Liver (tissue), 9 donors: ENCODE results near the gene EHBP1. TPM values are rescaled to one million over a fixed set of nuclear protein-coding genes. Genes with fewer than 3 reads are reported as not detected.
A peak's percentile ranks its signal among the peaks of the same experiment; 100 is the strongest.

Experiments used
- DNase-seq: peaks from one replicate; pipeline ENCODE4 v3.0.0-alpha.2; 2017; ENCODE audit warnings: low spot score
- H3K27ac ChIP-seq, 2 donors: one replicate each; pipeline ENCODE4 v1.7.0; 2013; ENCODE audit warnings: inconsistent platforms in 2 of 2, low read length in 2 of 2, control low read depth in 1 of 2, low read depth in 1 of 2, mild to moderate bottlenecking in 1 of 2
- H3K27me3 ChIP-seq, 4 donors: one replicate each; pipeline versions ENCODE4 v1.6.1 to v1.7.0; 2013; ENCODE audit warnings: low read length in 3 of 4, inconsistent platforms in 1 of 4, mild to moderate bottlenecking in 1 of 4, moderate library complexity in 1 of 4; ENCODE audit not compliant: control insufficient read depth in 4 of 4, insufficient read depth in 4 of 4
- H3K36me3 ChIP-seq, 4 donors: one replicate each; pipeline versions ENCODE4 v1.6.1 to v1.7.0; 2013; ENCODE audit warnings: low read length in 3 of 4, mild to moderate bottlenecking in 3 of 4, low read depth in 1 of 4, moderate library complexity in 1 of 4; ENCODE audit not compliant: control insufficient read depth in 4 of 4, insufficient read depth in 3 of 4
- H3K4me1 ChIP-seq, 4 donors: one replicate each; pipeline versions ENCODE4 v1.6.1 to v1.7.0; 2013; ENCODE audit warnings: low read length in 3 of 4, mild to moderate bottlenecking in 3 of 4, moderate library complexity in 1 of 4; ENCODE audit not compliant: control insufficient read depth in 4 of 4, insufficient read depth in 4 of 4
- H3K4me3 ChIP-seq, 3 donors: one replicate each; pipeline versions ENCODE4 v1.6.1 to v1.7.0; 2013; ENCODE audit warnings: low read length in 3 of 3, control low read depth in 1 of 3, low read depth in 1 of 3, mild to moderate bottlenecking in 1 of 3
- H3K9ac ChIP-seq, 2 donors: one replicate each; pipeline ENCODE4 v1.7.0; 2013; ENCODE audit warnings: low read length in 2 of 2, mild to moderate bottlenecking in 2 of 2, moderate library complexity in 2 of 2, control low read depth in 1 of 2, low read depth in 1 of 2
- H3K9me3 ChIP-seq, 4 donors: one replicate each; pipeline versions ENCODE4 v1.6.1 to v1.7.0; 2013; ENCODE audit warnings: low read length in 3 of 4; ENCODE audit not compliant: control insufficient read depth in 4 of 4
- FOXA1 ChIP-seq: IDR thresholded peaks from 2 replicates; pipeline ENCODE4 v1.6.1; 2016; ENCODE audit warnings: antibody characterized with exemption
- FOXA2 ChIP-seq: IDR thresholded peaks from 2 replicates; pipeline ENCODE4 v1.6.1; 2016; ENCODE audit warnings: antibody characterized with exemption
- HNF4A ChIP-seq, 2 donors: conservative IDR thresholded peaks; 2 replicates each; pipeline ENCODE4 v1.6.1; 2016; ENCODE audit warnings: antibody characterized with exemption in 2 of 2, mild to moderate bottlenecking in 2 of 2
- HNF4G ChIP-seq: IDR thresholded peaks from 2 replicates; pipeline ENCODE4 v1.6.1; 2016; ENCODE audit warnings: antibody characterized with exemption
- JUND ChIP-seq, 2 donors: IDR thresholded peaks; 2 replicates each; pipeline ENCODE4 v1.6.1; 2016; ENCODE audit warnings: antibody characterized with exemption in 2 of 2
- MAX ChIP-seq: IDR thresholded peaks from 2 replicates; pipeline ENCODE4 v1.6.1; 2016; ENCODE audit warnings: antibody characterized with exemption
- RAD21 ChIP-seq, 2 donors: IDR thresholded peaks; 2 replicates each; pipeline ENCODE4 v1.6.1; 2016; ENCODE audit warnings: antibody characterized with exemption in 2 of 2, mild to moderate bottlenecking in 2 of 2
- REST ChIP-seq: IDR thresholded peaks from 2 replicates; pipeline ENCODE4 v1.6.1; 2016; ENCODE audit warnings: antibody characterized with exemption, mild to moderate bottlenecking
- RXRA ChIP-seq, 2 donors: IDR thresholded peaks; 2 replicates each; pipeline ENCODE4 v1.6.1; 2017 to 2018; ENCODE audit warnings: antibody characterized with exemption in 2 of 2, mild to moderate bottlenecking in 1 of 2
- SP1 ChIP-seq: IDR thresholded peaks from 2 replicates; pipeline ENCODE4 v1.6.1; 2018; ENCODE audit warnings: antibody characterized with exemption, mild to moderate bottlenecking
- TAF1 ChIP-seq: conservative IDR thresholded peaks from 2 replicates; pipeline ENCODE4 v1.6.1; 2016; ENCODE audit warnings: antibody characterized with exemption, mild to moderate bottlenecking
- WGBS: extraction: QIAGEN DNeasy Blood & Tissue Kit; methylation state at CpG from one replicate; pipeline ENCODE4 v1.1.7; 2013; 5-methylcytosine and 5-hydroxymethylcytosine counted together
- polyA plus RNA-seq, 2 donors: library from polyadenylated mRNA; stranded (reverse) in 1 of 2; unstranded in 1 of 2; fragments of 200-250 nt in 1 of 2; fragments of >200 nt in 1 of 2; fragmentation: Nextera tagmentation in 1 of 2; extraction: Ambion mirVana in 1 of 2; gene quantifications; one replicate each; pipeline versions ENCODE4 v1.2.1 to v1.2.3, GENCODE V29; 2013 to 2015
- total RNA-seq, 2 donors: library from RNA; depleted of rRNA; stranded (reverse); fragments of >200 nt; gene quantifications; one replicate each; pipeline ENCODE4 v1.2.3, GENCODE V29; 2014
- TF ChIP-seq, protein P1 (sequence below): IDR thresholded peaks from 2 replicates; pipeline ENCODE4 v1.6.1; 2016; ENCODE audit warnings: antibody characterized with exemption
- donor health status: healthy.
- donor health status: healthy.
- donor health status: healthy.
- donor health status: healthy.
- donor health status: healthy.

EHBP1 gene
- total and polyA plus RNA-seq, 4 donors: 16.6 to 85.8 (median 24.4) TPM

DNA sequence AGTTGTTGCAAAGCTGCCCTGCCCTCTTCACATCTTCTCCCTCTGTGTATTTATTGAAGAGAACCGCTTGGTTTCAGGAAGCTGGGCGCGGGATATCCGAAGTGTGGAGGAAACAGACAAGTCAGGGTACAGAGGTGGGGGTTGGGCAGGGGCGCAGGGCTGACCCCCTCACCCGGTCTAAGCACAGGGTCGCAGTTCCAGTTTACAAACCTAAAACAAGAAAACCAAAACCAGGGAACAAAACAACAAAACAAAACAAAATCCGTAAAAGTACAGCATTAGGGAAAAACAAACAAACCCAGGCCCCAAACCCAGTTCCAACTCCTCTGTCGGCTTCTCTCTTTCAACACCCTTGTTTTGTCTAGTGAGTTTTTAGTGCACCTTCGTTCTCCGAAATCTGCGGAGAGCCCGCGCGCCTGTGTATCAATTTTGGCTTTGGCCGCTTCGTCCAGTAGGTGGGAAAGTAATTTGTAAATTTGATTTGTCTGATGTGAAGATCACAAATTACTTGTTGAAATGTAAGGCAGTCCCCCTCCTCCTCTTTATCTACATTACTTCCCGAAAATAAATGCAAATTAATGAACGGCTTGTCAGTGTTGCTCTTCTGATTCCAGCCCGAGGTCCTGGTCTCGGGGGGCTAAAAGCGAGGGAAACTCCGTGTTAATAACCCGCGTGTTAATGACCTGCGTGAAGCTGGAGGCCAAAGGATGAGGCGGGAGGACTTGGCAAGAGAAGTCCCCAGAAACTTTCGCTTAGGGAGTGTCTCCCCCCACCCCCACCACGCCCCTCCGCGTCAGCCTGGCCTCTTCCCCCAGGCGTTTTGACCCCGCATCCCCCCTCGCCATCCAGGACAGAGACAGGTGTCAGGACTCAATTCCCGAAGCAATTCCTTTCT lies 352.0 kb downstream of the EHBP1 start:
- Histone ChIP-seq H3K9me3 (peaks cover 0 to 31% (median 4%) of the 10 kb centered on the region in 4 donors), H3K27ac (no peak overlapping the region), H3K9ac (no peak overlapping the region), H3K27me3 (peaks cover 13 to 50% (median 20%) of the 10 kb centered on the region in 4 donors), H3K36me3 (no peaks in the 10 kb centered on the region), H3K4me3 (peak overlapping the region in 1 of 3 donors; percentile 3), H3K4me1 (peaks cover 16 to 43% (median 27%) of the 10 kb centered on the region in 4 donors)
- 18% methylated on average over 35 of the region's 35 CpGs for WGBS
- TF ChIP-seq HNF4A (conservative IDR thresholded peaks at IDR 0.05) (no peak), TAF1 (no peak)
- no peak for DNase-seq

DNA sequence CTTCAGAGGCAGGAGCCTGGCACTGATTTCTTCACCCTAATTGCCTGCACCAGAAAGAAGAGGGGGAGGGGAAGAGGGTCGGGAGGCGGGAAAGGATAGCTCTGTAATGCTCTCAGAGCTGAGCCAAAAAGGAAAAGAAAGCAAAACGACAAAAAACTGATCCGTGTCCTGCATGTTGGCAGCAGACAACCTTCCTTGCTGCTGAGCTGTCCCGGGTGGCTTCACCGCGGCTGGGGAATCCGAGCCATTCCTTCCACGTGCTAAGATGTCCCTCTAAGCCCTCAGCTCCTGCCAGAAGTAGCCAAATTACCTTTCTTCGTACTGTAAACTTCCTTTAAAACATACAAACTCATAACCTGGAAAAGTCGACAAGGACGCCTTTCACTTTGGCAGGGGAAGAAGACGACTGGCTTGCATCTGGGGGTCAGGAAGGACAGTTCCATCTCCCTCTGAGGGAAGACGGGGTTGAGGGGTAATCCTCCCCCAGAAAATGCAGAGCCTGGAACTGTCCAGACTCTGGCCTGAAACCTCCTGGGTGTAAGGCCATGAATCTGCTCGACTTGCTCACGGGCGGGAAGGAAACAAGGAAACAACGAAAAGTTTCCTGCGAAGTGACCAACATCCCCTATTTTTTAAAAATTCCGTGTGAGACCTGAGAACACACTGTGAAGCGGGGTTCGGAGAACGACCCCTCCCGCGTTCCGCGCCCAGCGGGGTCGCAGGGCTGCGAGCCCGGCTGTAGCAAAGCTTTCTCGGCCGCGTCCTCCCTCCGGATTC lies 352.8 kb downstream of the EHBP1 start:
- Histone ChIP-seq H3K9ac (no peak overlapping the region), H3K4me1 (peaks cover 16 to 39% (median 27%) of the 10 kb centered on the region in 4 donors), H3K27ac (no peak overlapping the region), H3K27me3 (peaks cover 11 to 56% (median 21%) of the 10 kb centered on the region in 4 donors), H3K9me3 (peaks cover 0 to 31% (median 4%) of the 10 kb centered on the region in 4 donors), H3K36me3 (no peaks in the 10 kb centered on the region), H3K4me3 (peak overlapping the region in 1 of 3 donors; percentile 3)
- TF ChIP-seq FOXA1: no peak
- no peak for TF ChIP-seq FOXA2
- no peak for TF ChIP-seq HNF4G
- TF ChIP-seq SP1: no peak
- TF ChIP-seq TAF1: no peak
- no peak for TF ChIP-seq RXRA (IDR thresholded peaks at IDR 0.05)
- TF ChIP-seq MAX: no peak
- TF ChIP-seq JUND (IDR thresholded peaks at IDR 0.05): no peak
- TF ChIP-seq RAD21 (IDR thresholded peaks at IDR 0.05): no peak
- TF ChIP-seq HNF4A (conservative IDR thresholded peaks at IDR 0.05): no peak
- no peak for TF ChIP-seq REST
- TF ChIP-seq, protein P1, sequence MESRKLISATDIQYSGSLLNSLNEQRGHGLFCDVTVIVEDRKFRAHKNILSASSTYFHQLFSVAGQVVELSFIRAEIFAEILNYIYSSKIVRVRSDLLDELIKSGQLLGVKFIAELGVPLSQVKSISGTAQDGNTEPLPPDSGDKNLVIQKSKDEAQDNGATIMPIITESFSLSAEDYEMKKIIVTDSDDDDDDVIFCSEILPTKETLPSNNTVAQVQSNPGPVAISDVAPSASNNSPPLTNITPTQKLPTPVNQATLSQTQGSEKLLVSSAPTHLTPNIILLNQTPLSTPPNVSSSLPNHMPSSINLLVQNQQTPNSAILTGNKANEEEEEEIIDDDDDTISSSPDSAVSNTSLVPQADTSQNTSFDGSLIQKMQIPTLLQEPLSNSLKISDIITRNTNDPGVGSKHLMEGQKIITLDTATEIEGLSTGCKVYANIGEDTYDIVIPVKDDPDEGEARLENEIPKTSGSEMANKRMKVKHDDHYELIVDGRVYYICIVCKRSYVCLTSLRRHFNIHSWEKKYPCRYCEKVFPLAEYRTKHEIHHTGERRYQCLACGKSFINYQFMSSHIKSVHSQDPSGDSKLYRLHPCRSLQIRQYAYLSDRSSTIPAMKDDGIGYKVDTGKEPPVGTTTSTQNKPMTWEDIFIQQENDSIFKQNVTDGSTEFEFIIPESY: no peak
- WGBS: 9% methylated on average over 35 of the region's 35 CpGs
- DNase-seq: no peak
